Right lobe of liver (tissue), 6 donors: Measurements from ENCODE around the gene DNAJB4. TPM values are rescaled to one million over a fixed set of nuclear protein-coding genes. Genes with fewer than 3 reads are reported as not detected.

ENCODE experiments used
- ATAC-seq, 4 donors: fragments of 200-7000 bp; cut with Tn5 transposase; one replicate each; pipeline ENCODE4 v1.9.1; 2020; ENCODE audit warnings: mild to moderate bottlenecking in 4 of 4, moderate library complexity in 4 of 4
- DNase-seq, 3 donors: peaks; one replicate each; pipeline ENCODE4 v3.0.0-alpha.2; 2020
- H3K27ac ChIP-seq, 3 donors: fragments of 200-600 bp; one replicate each; pipeline ENCODE4 v1.8.0; 2022
- H3K27me3 ChIP-seq, 2 donors: fragments of 200-600 bp; one replicate each; pipeline ENCODE4 v1.8.0; 2022
- H3K36me3 ChIP-seq, 4 donors: fragments of 200-600 bp; sonication (generic) in 1 of 4; one replicate each; pipeline versions ENCODE4 v1.5.1 to v1.8.0; 2017 to 2022; ENCODE audit warnings: control low read depth in 1 of 4
- H3K4me1 ChIP-seq, 4 donors: fragments of 200-600 bp; sonication (generic) in 1 of 4; one replicate each; pipeline versions ENCODE4 v1.5.1 to v1.8.0; 2017 to 2022; ENCODE audit warnings: control low read depth in 1 of 4
- H3K4me3 ChIP-seq, 3 donors: fragments of 200-600 bp; one replicate each; pipeline ENCODE4 v1.8.0; 2022
- H3K9me3 ChIP-seq, 4 donors: fragments of 200-600 bp; sonication (generic) in 1 of 4; one replicate each; pipeline versions ENCODE4 v1.5.1 to v1.8.0; 2017 to 2022; ENCODE audit warnings: control low read depth in 1 of 4
- POLR2A ChIP-seq: fragments of 450-650 bp; IDR thresholded peaks from one replicate; pipeline ENCODE4 v1.6.1; 2017; ENCODE audit warnings: antibody characterized with exemption, mild to moderate bottlenecking
- WGBS: methylation state at CpG from one replicate; pipeline ENCODE4 v1.1.6; 2018; ENCODE audit warnings: low coverage, low lambda C conversion rate; ENCODE audit not compliant: insufficient coverage; ENCODE audit errors: missing lambda C conversion rate; 5-methylcytosine and 5-hydroxymethylcytosine counted together
- intact Hi-C, 2 donors: fragments of 100-400 bp; cut with DNase I; formaldehyde crosslinking; loops; one replicate each; pipeline versions ENCODE4 v1.11.2 to v1.14.1; 2022
- total RNA-seq, 6 experiments: library from RNA; depleted of rRNA in 2 of 6; stranded (reverse); fragments of >200 nt in 2 of 6; fragmentation: NEBNext Ultra II Directional in 3 of 6; extraction: Animal tissue kit (Norgen Biotek cat#: 25700) in 3 of 6; gene quantifications; one replicate each; pipeline versions ENCODE4 v1.1.0 to v1.2.4, GENCODE V29; 2016 to 2023
- TF ChIP-seq, protein P1 (sequence below), 4 donors: fragments of 200-600 bp in 3 of 4; fragments of 450-650 bp in 1 of 4; IDR thresholded peaks; one replicate each; pipeline versions ENCODE4 v1.5.1 to v1.8.0; 2016 to 2022; ENCODE audit warnings: antibody characterized with exemption in 4 of 4, mild to moderate bottlenecking in 2 of 4
- donor health status: DM: no; HTN: yes; CAD: no.
- donor health status: DM: no; HTN: no; CAD: no.
- donor health status: DM: no; HTN: no; CAD: no.
- donor health status: DM: no; HTN: yes; CAD: no.
- donor health status: DM: no; HTN: yes; CAD: no.

Gene DNAJB4
- total RNA-seq, 6 experiments from 2014 or later: 10.9 to 21.7 (median 14.4) TPM

DNA sequence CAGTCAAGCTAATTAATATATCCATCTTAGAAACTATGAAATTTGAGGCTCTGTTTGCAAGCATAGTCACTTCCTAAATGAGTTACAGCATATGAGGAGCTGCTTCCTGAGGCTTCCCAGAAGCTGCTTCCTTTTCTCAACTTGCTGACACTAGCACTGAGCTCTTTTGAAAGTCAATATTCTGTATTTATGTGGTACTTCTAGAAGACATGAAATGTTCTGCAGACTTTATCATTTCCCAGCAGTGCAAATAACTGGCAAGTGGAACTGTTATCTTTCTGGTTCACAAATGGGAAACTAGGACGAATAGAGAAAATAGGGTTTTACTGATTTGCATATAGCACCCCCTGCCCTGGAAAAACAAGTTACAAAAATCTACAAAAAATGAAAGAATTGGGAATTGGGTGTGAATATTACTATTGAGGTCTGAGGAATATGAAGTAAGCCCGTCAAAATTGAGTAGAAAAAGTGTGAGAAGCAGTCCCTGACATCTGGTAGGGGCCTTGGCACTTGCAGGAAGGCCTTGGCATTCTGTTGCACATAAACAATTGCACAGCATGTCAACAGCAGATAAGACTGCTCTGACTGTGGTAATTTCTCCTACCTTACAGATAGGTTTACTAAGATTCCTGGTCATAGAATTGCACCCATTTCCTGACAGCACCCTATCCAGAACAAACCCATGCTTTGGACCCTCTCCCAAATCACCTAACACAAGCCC, 48.1 kb downstream of the DNAJB4 start:
- DNase-seq (no peak), ATAC-seq (peak; percentile 50 to 63 (median 58))
- no peaks in the 10 kb centered on the region for H3K27me3 ChIP-seq
- no peaks in the 10 kb centered on the region for H3K36me3 ChIP-seq
- TF ChIP-seq POLR2A: no peak
- TF ChIP-seq, protein P1, sequence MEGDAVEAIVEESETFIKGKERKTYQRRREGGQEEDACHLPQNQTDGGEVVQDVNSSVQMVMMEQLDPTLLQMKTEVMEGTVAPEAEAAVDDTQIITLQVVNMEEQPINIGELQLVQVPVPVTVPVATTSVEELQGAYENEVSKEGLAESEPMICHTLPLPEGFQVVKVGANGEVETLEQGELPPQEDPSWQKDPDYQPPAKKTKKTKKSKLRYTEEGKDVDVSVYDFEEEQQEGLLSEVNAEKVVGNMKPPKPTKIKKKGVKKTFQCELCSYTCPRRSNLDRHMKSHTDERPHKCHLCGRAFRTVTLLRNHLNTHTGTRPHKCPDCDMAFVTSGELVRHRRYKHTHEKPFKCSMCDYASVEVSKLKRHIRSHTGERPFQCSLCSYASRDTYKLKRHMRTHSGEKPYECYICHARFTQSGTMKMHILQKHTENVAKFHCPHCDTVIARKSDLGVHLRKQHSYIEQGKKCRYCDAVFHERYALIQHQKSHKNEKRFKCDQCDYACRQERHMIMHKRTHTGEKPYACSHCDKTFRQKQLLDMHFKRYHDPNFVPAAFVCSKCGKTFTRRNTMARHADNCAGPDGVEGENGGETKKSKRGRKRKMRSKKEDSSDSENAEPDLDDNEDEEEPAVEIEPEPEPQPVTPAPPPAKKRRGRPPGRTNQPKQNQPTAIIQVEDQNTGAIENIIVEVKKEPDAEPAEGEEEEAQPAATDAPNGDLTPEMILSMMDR (IDR thresholded peaks at IDR 0.05): no peak
- WGBS: 30% methylated on average over 2 of the region's 2 CpGs
- no peak overlapping the region for H3K4me3 ChIP-seq
- H3K27ac ChIP-seq: peak overlapping the region in 1 of 3 donors; percentile 19
- no peaks in the 10 kb centered on the region for H3K9me3 ChIP-seq
- H3K4me1 ChIP-seq: peaks cover 0 to 19% (median 0%) of the 10 kb centered on the region in 4 donors
- intact Hi-C loops: no loop called here

GRCh38 chr1:78053498-78053897, 48.8 kb downstream of the DNAJB4 start:
- intact Hi-C loops: no loop called here

GRCh38 chr1:78054559-78054958, 49.8 kb downstream of the DNAJB4 start:
- no peaks in the 10 kb centered on the region for H3K36me3 ChIP-seq
- peaks cover 0 to 14% (median 0%) of the 10 kb centered on the region in 4 donors for H3K4me1 ChIP-seq
- no peaks in the 10 kb centered on the region for H3K9me3 ChIP-seq
- no peak for TF ChIP-seq POLR2A
- TF ChIP-seq, protein P1 (IDR thresholded peaks at IDR 0.05): no peak
- no peak for DNase-seq
- ATAC-seq: no peak
- no peaks in the 10 kb centered on the region for H3K27me3 ChIP-seq
- no peak overlapping the region for H3K4me3 ChIP-seq
- no peak overlapping the region for H3K27ac ChIP-seq
- intact Hi-C loops: no loop called here

More at GRCh38 chr1:78053498-78053897, 48.8 kb downstream of the DNAJB4 start:
- no peak for DNase-seq
- Histone ChIP-seq H3K27ac (no peak overlapping the region), H3K4me3 (no peak overlapping the region), H3K9me3 (no peaks in the 10 kb centered on the region), H3K36me3 (no peaks in the 10 kb centered on the region), H3K4me1 (peaks cover 0 to 14% (median 0%) of the 10 kb centered on the region in 4 donors), H3K27me3 (no peaks in the 10 kb centered on the region)
- TF ChIP-seq, protein P1 (IDR thresholded peaks at IDR 0.05): no peak
- no peak for TF ChIP-seq POLR2A
- WGBS: 95% methylated on average over 2 of the region's 2 CpGs
- no peak for ATAC-seq

- Histone ChIP-seq H3K4me3 (no peak overlapping the region), H3K27me3 (no peaks in the 10 kb centered on the region), H3K4me1 (peaks cover 0 to 14% (median 0%) of the 10 kb centered on the region in 4 donors), H3K27ac (no peak overlapping the region), H3K9me3 (no peaks in the 10 kb centered on the region), H3K36me3 (no peaks in the 10 kb centered on the region)
- TF ChIP-seq POLR2A: no peak
- TF ChIP-seq, protein P1 (IDR thresholded peaks at IDR 0.05): no peak
- intact Hi-C loops: no loop called here
- 50% methylated on average over 2 of the region's 2 CpGs for WGBS
- ATAC-seq: no peak
- DNase-seq: no peak
Measured at GRCh38 chr1:78054972-78055371, 50.2 kb downstream of the DNAJB4 start.
